K562 (cell line): ENCODE results near the gene APOL2. TPM values are rescaled to one million over a fixed set of nuclear protein-coding genes. Genes with fewer than 3 reads are reported as not detected.

Source experiments
- ATAC-seq: fragments of 200-7000 bp; cut with Tn5 transposase; 3 replicates; pipeline ENCODE4 v1.9.1; 2020; ENCODE audit warnings: moderate library complexity
- BruUV-seq: library from RNA; stranded (reverse); fragments of 400-500 nt; replicated peaks from 2 replicates; lab custom pipeline; 2021; lab: Mats Ljungman, UMichigan
- CTCF ChIA-PET: fragments of 300-600 bp; formaldehyde crosslinking; extraction: SDS; loops from one replicate; lab custom pipeline; 2021; ENCODE audit warnings: low intra/inter-chr PET ratio; lab: Yijun Ruan, JAX
- POLR2A ChIA-PET: fragments of 300-600, 350-650 bp; sonication (Branson Sonifier 250); formaldehyde crosslinking; extraction: SDS; loops from one replicate; lab custom pipeline; 2021; ENCODE audit warnings: antibody characterized with exemption, inconsistent platforms; lab: Yijun Ruan, JAX
- DNase-seq, 4 experiments: peaks; one replicate each; pipeline versions ENCODE4 v3.0.0 to v3.0.0-alpha.2; 2011 to 2018; ENCODE audit warnings: low spot score in 3 of 4, mixed read lengths in 3 of 4; ENCODE audit errors: extremely low read depth in 1 of 4
- FAIRE-seq: peaks from 2 replicates; lab custom pipeline; 2011; peaks lifted over from hg19 to GRCh38; lab: Jason Lieb, UNC
- H2AFZ ChIP-seq: 2 replicates; pipeline ENCODE4 v1.6.0; 2011; ENCODE audit warnings: low read depth, low read length, control low read depth, inconsistent platforms
- H3K27ac ChIP-seq: fragments of 200-600 bp; 3 replicates; pipeline ENCODE4 v1.8.0; 2011; ENCODE audit warnings: low read depth, mild to moderate bottlenecking, control low read depth, inconsistent platforms, low read length, moderate library complexity, mixed read lengths; ENCODE audit errors: extremely low read depth
- H3K27me3 ChIP-seq, 2 experiments: fragments of 300-600 bp in 1 of 2; 2 replicates in 1 of 2; 3 replicates in 1 of 2; pipeline versions ENCODE4 v1.6.0 to v1.8.0; 2011; ENCODE audit warnings: inconsistent platforms in 2 of 2, low read length in 2 of 2, mild to moderate bottlenecking in 1 of 2, mixed read lengths in 1 of 2, moderate library complexity in 1 of 2; ENCODE audit not compliant: control insufficient read depth in 2 of 2, insufficient read depth in 2 of 2
- H3K36me3 ChIP-seq: fragments of 300-600 bp; 3 replicates; pipeline ENCODE4 v1.8.0; 2011; ENCODE audit warnings: mild to moderate bottlenecking, low read length, inconsistent platforms; ENCODE audit not compliant: control insufficient read depth, insufficient read depth
- H3K4me1 ChIP-seq, 2 experiments: fragments of 200-600 bp in 1 of 2; replicated peaks in 1 of 2; 2 replicates in 1 of 2; 3 replicates in 1 of 2; pipeline versions ENCODE4 v1.5.1 to v1.8.0; 2011; ENCODE audit warnings: inconsistent platforms in 2 of 2, low read length in 2 of 2, mild to moderate bottlenecking in 1 of 2, mixed read lengths in 1 of 2, moderate library complexity in 1 of 2; ENCODE audit not compliant: control insufficient read depth in 2 of 2, insufficient read depth in 2 of 2
- H3K4me2 ChIP-seq: 2 replicates; pipeline ENCODE4 v1.6.1; 2011; ENCODE audit warnings: low read length, control low read depth, inconsistent platforms, mixed read lengths; ENCODE audit not compliant: insufficient read depth
- H3K4me3 ChIP-seq: fragments of 200-600 bp; sonication (generic), shearing (Covaris generic); 2 replicates; pipeline ENCODE4 v1.5.1; 2016; ENCODE audit warnings: control low read depth, inconsistent platforms
- H3K79me2 ChIP-seq: fragments of 200-600 bp; 3 replicates; pipeline ENCODE4 v1.8.0; 2011; ENCODE audit warnings: low read length, inconsistent platforms; ENCODE audit not compliant: control insufficient read depth, insufficient read depth
- H3K9ac ChIP-seq, 2 experiments: 2 replicates each; pipeline versions ENCODE4 v1.6.0 to v1.6.1; 2011; ENCODE audit warnings: low read depth in 2 of 2, low read length in 2 of 2, control low read depth in 1 of 2, inconsistent platforms in 1 of 2, mild to moderate bottlenecking in 1 of 2, mixed read lengths in 1 of 2; ENCODE audit not compliant: insufficient read depth in 1 of 2
- H3K9me1 ChIP-seq: one replicate; pipeline ENCODE4 v1.6.0; 2011; ENCODE audit warnings: inconsistent platforms, mild to moderate bottlenecking, low read length, moderate library complexity; ENCODE audit not compliant: control insufficient read depth, insufficient read depth
- H3K9me3 ChIP-seq: replicated peaks from 2 replicates; pipeline ENCODE4 v1.5.1; 2011; ENCODE audit warnings: low read depth, low read length, inconsistent platforms; ENCODE audit not compliant: control insufficient read depth, insufficient read depth
- H4K20me1 ChIP-seq: replicated peaks from 2 replicates; pipeline ENCODE4 v1.6.1; 2011; ENCODE audit warnings: low read length, inconsistent platforms, mixed read lengths; ENCODE audit not compliant: control insufficient read depth, insufficient read depth
- BRCA1 ChIP-seq, 2 experiments: fragments of 450-650 bp in 1 of 2; sonication (generic) in 1 of 2; formaldehyde crosslinking in 1 of 2; IDR thresholded peaks; 2 replicates each; pipeline versions ENCODE4 v1.5.0 to v1.6.1; 2017 to 2020; ENCODE audit warnings: mild to moderate bottlenecking in 1 of 2, missing genetic modification reagents in 1 of 2
- KLF16 ChIP-seq: IDR thresholded peaks from 2 replicates; pipeline ENCODE4 v1.6.1; 2016; ENCODE audit warnings: antibody characterized with exemption
- NKRF ChIP-seq: fragments of 450-650 bp; IDR thresholded peaks from 2 replicates; pipeline ENCODE4 v1.6.1; 2016; ENCODE audit warnings: borderline replicate concordance
- NONO ChIP-seq, 2 experiments: fragments of 200-400 bp in 1 of 2; fragments of 450-650 bp in 1 of 2; formaldehyde crosslinking in 1 of 2; IDR thresholded peaks; 2 replicates each; pipeline ENCODE4 v1.6.1; 2017; ENCODE audit warnings: low read depth in 2 of 2, mild to moderate bottlenecking in 2 of 2, moderate library complexity in 2 of 2, low read length in 1 of 2
- RUNX1 ChIP-seq: sonication (generic); IDR thresholded peaks from 2 replicates; pipeline ENCODE4 v1.6.1; 2016; ENCODE audit warnings: antibody characterized with exemption, low read depth
- STAT6 ChIP-seq: sonication (generic); formaldehyde crosslinking; IDR thresholded peaks from 2 replicates; pipeline ENCODE4 v1.8.1; 2023; ENCODE audit warnings: mild to moderate bottlenecking, missing genetic modification reagents
- XRCC3 ChIP-seq: fragments of 450-650 bp; IDR thresholded peaks from 2 replicates; pipeline ENCODE4 v1.6.1; 2017; ENCODE audit warnings: mild to moderate bottlenecking, moderate library complexity
- YY1 ChIP-seq, 3 experiments: IDR thresholded peaks; 2 replicates each; pipeline ENCODE4 v1.6.1; 2011; ENCODE audit warnings: low read length in 2 of 3, mild to moderate bottlenecking in 2 of 3, moderate library complexity in 2 of 3, borderline replicate concordance in 1 of 3, control low read depth in 1 of 3, low read depth in 1 of 3; ENCODE audit not compliant: insufficient read depth in 3 of 3, insufficient replicate concordance in 2 of 3, control insufficient read depth in 1 of 3, insufficient read length in 1 of 3; ENCODE audit errors: extremely low read depth in 1 of 3
- ZBTB2 ChIP-seq: fragments of 450-650 bp; IDR thresholded peaks from 2 replicates; pipeline ENCODE4 v1.6.1; 2016; ENCODE audit warnings: antibody characterized with exemption
- ZNF140 ChIP-seq: fragments of 250-450 bp; sonication (Bioruptor Pico); IDR thresholded peaks from 2 replicates; pipeline ENCODE4 v1.8.0; 2021; ENCODE audit warnings: moderate library complexity, mild to moderate bottlenecking, inconsistent platforms
- ZNF174 ChIP-seq: fragments of 250-450 bp; sonication (Bioruptor Pico); IDR thresholded peaks from 2 replicates; pipeline ENCODE4 v1.4.0; 2020; ENCODE audit warnings: mild to moderate bottlenecking
- ZNF324 ChIP-seq: fragments of 250-450 bp; sonication (Bioruptor Pico); IDR thresholded peaks from 2 replicates; pipeline ENCODE4 v1.4.0; 2020; ENCODE audit warnings: mild to moderate bottlenecking
- ZNF354B ChIP-seq: fragments of 250-450 bp; sonication (Bioruptor Pico); IDR thresholded peaks from 2 replicates; pipeline ENCODE4 v1.4.0; 2020
- ZNF511 ChIP-seq: sonication (generic); formaldehyde crosslinking; IDR thresholded peaks from 2 replicates; pipeline ENCODE4 v1.8.0; 2022; ENCODE audit warnings: mild to moderate bottlenecking, missing genetic modification reagents
- WGBS: fragments of 100-300 bp; shearing (Covaris generic); methylation state at CpG from one replicate; pipeline ENCODE4 v1.1.6; 2016; ENCODE audit warnings: low coverage, mixed read lengths; ENCODE audit not compliant: insufficient coverage; ENCODE audit errors: missing lambda C conversion rate; 5-methylcytosine and 5-hydroxymethylcytosine counted together
- in situ Hi-C: fragments of 300-500 bp; cut with MboI; formaldehyde crosslinking; loops from 4 replicates; pipeline ENCODE4 v1.15.0; 2018; ENCODE audit warnings: inconsistent platforms, mixed read lengths
- intact Hi-C: fragments of 100-400 bp; cut with micrococcal nuclease; formaldehyde crosslinking; loops from 2 replicates; pipeline ENCODE4 v1.14.2; 2022
- polyA plus RNA-seq, 8 experiments: library from polyadenylated mRNA; depleted of rRNA in 4 of 8; stranded (reverse) in 5 of 8; unstranded in 3 of 8; fragments of >200 nt; fragmentation: Nextera tagmentation in 2 of 8; fragmentation: Illumina TruSeq in 1 of 8; extraction: Ambion mirVana in 2 of 8; extraction: Trizol in 1 of 8; gene quantifications; 2 replicates each; pipeline versions ENCODE4 v1.2.1 to v1.2.3, GENCODE V29; 2011 to 2014; ENCODE audit warnings: inconsistent platforms in 1 of 8, missing spikeins in 1 of 8
- total RNA-seq, 7 experiments: library from RNA; depleted of rRNA in 6 of 7; stranded (reverse); fragments of >200 nt in 6 of 7; fragmentation: Illumina TruSeq in 2 of 7; extraction: Trizol in 2 of 7; gene quantifications; 2 replicates each; pipeline versions ENCODE4 v1.2.1 to v1.2.3, GENCODE V29; 2011 to 2021; ENCODE audit warnings: low replicate concordance in 1 of 7

Gene APOL2
- total and polyA plus RNA-seq, 9 of the 15 experiments (the other 6 are each of a cell fraction or from before 2014, with no cell fraction given), result 2.7 to 10.6 (median 8.9) TPM

- TF ChIP-seq ZBTB2, result no peak
- TF ChIP-seq ZNF140 (CRISPR knock-in tag), result no peak
These were observed 44.8 kb upstream of the APOL2 start (continued) for GRCh38 chr22:36284171-36284571.

GRCh38 chr22:36282328-36282831 is 43.1 kb upstream of the APOL2 start:
- Histone ChIP-seq H3K4me3 (no peak overlapping the region), H3K9ac (no peak overlapping the region), H4K20me1 (peaks cover 6% of the 10 kb centered on the region; the same call in 1 of the 2 replicates), H3K9me1 (no peaks in the 10 kb centered on the region), H3K27me3 (no peaks in the 10 kb centered on the region), H3K27ac (no peak overlapping the region), H3K9me3 (no peaks in the 10 kb centered on the region), H3K36me3 (peaks cover 55% of the 10 kb centered on the region; the same call in 2 of the 3 replicates), H2AFZ (no peak overlapping the region), H3K79me2 (no peaks in the 10 kb centered on the region), H3K4me2 (no peak overlapping the region), H3K4me1 (peaks cover 2 to 11% of the 10 kb centered on the region in 2 experiments; a peak in 3 of 5 replicates)
- BruUV-seq, result no TSS peak
- ATAC-seq (no peak), FAIRE-seq (no peak), DNase-seq (no peak)
- WGBS, result 94% methylated on average over 9 of the region's 24 CpGs
- intact Hi-C loops (no loop called here), in situ Hi-C loops (no loop called here)
- ChIA-PET POLR2A (no interaction called here), CTCF (interaction anchor here (0.5 kb wide), 1 partner anchor 855 kb away, joined by 4 read pairs; no protein-coding TSS in a partner anchor)
- TF ChIP-seq ZNF511 (CRISPR knock-in tag) (no peak), NKRF (no peak), ZNF354B (no peak), ZNF324 (CRISPR knock-in tag) (no peak), XRCC3 (no peak), YY1 (IDR thresholded peaks at IDR 0.05; ENCODE audit: borderline replicate concordance in 1 of 3, control insufficient read depth in 1 of 3, extremely low read depth in 1 of 3, insufficient read depth in 3 of 3, insufficient read length in 1 of 3, insufficient replicate concordance in 2 of 3, low read depth in 1 of 3, low read length in 2 of 3) (no peak), NONO (IDR thresholded peaks at IDR 0.05; ENCODE audit: low read depth in 2 of 2, low read length in 1 of 2) (no peak), KLF16 (no peak), STAT6 (CRISPR knock-in tag) (no peak), BRCA1 (IDR thresholded peaks at IDR 0.05) (no peak), BRCA1 (CRISPR knock-in tag; IDR thresholded peaks at IDR 0.05) (no peak), ZNF174 (CRISPR knock-in tag) (no peak), RUNX1 (no peak)
